Measurements from ENCODE around the gene BAHCC1.

- TF ChIP-seq CTCF (IDR thresholded peaks at IDR 0.05) = no peak
- no peak for TF ChIP-seq POLR2AphosphoS5 (IDR thresholded peaks at IDR 0.05)
- TF ChIP-seq POLR2A (IDR thresholded peaks at IDR 0.05) = no peak
Observed at GRCh38 chr17:81391293-81391935, 3.8 kb upstream of the BAHCC1 start.
